DMS79 treated with DMSO at 0.1 percent for 48 hours (cell line): ENCODE data around the gene PRELID3B.
"Not testable (repeated sequence)": the region's sequence is repeated elsewhere in the genome, so short reads cannot be mapped to it uniquely, and the experiment has no call there.

Experiments used
- DNase-seq: peaks from one replicate; lab custom pipeline; 2025; lab: John Stamatoyannopoulos, UW

The PRELID3B gene

DNA sequence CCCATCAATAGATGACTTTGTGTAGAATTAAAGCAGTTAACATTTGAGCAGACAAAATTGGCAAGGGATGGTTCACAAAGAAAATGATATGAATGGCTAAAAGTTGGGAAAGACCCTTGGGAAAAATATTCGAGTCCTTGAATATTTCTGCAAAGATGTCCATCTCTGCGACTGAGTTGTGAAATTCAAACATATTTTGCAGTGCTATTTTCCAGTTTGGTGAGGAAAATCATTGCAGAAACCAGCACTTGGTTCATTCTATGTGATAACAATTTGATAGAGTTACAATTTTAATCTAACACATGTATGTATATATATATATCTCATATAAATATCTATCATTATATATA, 6.1 kb upstream of the PRELID3B start:
- no peak for DNase-seq

- DNase-seq = no peak
Measured at GRCh38 chr20:59047938-59048680, 5.5 kb upstream of the PRELID3B start.

DNA sequence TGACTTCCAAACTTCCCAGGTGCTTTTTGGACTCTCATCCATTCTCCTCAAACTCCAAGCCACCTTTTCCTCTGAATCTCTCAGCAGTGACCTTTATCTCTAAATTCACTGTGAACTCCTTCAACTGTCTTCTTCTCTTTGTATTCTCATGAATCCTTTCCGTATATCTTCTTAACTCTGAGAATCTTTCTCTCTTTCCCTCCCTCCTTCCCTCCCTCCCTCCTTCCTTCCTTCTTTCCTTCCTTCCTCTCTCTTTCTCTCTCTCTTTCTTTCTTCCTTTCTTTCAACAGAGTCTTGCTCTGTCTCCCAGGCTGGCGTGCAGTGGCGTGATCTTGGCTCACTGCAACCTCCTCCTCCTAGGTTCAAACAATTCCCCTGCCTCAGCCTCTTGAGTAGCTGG, 4.3 kb upstream of the PRELID3B start:
- no peak for DNase-seq

DNA sequence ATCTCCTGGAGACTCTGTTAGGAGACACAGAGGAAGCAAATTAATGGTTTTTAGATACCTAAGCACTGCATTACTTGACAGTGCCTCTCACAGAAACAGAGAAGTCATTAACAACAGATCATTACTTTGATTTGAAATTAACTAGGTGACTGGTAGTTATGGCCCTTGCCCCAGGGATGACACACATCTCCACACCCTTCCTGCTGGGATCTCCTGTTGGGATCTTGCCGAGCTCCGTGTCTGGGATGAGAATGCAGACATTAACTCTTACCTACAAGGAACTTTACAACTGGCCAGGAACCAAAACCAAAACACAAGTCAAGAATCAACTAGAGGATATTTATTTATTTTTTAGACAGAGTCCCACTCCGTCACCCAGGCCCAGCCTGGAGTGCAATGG, 2.2 kb upstream of the PRELID3B start:
- no peak for DNase-seq

- peak; percentile 77 for DNase-seq
Measured at GRCh38 chr20:59044295-59044694, 1.7 kb upstream of the PRELID3B start.

GRCh38 chr20:59043698-59044097, 1.1 kb upstream of the PRELID3B start:
- peak; percentile 68 for DNase-seq

DNA sequence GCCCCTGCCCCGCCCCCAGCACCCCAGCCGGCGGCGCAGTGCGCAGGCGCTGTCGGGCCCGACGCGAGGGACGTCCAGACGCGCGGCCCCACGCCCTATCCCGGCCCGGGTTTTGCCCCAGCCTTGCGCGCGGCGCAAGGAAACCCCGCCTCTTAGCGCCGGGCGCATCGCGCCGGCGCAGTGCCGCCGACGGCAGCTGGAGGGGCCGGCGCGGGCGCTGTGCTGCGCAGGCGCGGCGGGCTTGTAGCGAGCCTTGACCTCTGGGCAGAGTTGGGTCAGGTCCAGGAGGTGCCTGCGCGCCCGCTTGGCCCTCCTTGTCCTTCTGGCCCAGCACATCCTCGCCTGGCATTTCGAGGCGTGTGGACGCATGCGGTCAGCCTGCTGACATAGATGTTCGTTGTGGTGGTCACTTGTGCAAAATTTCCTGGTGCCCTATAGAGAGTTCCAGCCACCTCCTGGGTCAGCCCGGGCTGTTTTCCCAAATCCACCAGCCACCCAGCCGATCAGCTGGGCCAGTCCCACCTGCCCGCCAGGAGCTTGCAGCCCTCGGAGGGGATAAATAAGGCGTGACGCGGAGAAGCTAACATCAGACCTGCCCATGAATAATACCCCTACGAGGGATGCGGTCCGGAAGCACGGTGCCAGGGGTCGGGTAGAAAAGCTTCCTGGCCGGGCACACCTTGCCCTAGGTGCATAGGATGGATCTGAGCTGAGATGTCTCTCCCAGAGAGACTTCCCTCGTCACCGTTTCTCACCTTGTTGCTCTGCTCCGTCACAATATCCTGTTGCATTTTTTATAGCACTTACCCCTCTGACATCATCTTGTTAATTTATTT, 428 bp upstream of the PRELID3B start:
- DNase-seq = peak; percentile 52

GRCh38 chr20:59041487-59041886, 1.1 kb downstream of the PRELID3B start:
- DNase-seq = not testable (repeated sequence)

DNA sequence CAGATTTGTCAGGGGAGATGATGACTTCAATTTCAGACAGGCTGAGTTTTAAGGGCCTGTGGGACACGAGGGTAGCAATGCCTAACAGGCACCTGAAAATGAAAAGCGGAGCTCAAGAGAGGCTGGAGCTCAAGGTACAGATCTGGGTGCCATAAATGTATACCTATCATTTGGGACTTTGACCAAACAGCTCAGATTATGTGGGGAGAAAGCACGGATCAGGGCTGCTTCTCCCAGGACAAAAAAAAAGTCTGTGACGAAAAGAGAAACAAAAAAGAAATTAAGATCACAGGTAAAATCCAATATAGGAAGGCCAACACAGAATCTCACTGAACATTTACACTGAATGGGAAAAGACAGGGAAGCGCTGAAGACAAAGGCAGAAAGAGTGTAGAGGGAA, 1.9 kb downstream of the PRELID3B start:
- no peak for DNase-seq

DNA sequence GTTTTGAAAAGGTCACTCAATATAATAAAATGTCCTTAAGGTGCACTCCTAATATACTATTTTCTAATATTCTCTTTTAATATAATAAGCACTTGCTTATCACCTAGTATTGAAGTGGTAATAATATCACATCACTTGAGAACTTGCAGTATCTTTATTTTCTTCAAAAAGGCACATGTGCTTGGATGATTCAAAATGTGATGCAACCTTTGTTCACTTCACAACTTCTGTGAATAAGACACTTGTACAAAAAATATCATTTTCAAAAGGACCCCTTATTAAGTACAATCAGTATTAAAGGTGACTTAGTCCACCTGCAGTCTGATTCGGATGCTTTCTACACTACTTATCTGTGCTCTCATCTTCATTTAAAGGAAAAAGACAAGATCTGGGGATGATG, 3.4 kb downstream of the PRELID3B start:
- DNase-seq = no peak

DNA sequence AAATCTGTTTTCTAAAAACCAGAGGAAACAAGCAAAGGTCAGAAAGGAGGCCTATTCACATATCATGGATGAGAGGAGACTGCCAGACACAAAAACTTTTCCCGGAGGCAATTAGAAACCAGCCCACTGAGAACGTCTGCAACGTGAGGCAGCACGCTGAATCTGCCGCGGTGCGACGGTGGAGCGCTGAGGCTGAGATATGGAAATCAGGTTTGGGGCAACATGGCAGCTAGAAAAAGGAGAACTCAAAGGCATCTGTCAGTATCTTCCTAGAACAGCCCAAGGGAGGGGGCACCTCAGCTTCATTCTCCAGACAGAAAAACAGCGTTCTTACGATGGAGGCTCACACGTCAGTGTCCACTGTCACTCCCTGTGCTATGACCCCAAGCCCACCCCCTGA, 5.2 kb downstream of the PRELID3B start:
- no peak for DNase-seq

DNA sequence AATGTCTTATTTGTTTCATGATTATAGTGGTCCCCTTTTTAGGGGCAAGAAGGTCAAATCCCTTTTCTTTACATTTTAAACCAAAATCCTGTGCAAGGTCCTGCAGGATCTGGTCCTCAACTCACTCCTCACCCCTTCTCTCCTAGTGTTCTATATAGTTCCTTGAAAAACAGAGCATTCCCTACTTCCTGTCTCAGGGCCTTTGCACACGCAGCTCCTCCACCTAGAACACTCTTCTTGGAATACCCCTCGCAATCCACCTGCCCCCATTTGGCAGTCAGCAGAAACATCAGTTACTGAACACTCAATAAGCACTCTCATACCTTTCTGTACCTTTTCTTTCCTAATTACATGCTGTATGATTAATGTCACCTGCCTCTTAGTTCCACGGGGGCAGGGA, 7.2 kb downstream of the PRELID3B start:
- DNase-seq = no peak

DNA sequence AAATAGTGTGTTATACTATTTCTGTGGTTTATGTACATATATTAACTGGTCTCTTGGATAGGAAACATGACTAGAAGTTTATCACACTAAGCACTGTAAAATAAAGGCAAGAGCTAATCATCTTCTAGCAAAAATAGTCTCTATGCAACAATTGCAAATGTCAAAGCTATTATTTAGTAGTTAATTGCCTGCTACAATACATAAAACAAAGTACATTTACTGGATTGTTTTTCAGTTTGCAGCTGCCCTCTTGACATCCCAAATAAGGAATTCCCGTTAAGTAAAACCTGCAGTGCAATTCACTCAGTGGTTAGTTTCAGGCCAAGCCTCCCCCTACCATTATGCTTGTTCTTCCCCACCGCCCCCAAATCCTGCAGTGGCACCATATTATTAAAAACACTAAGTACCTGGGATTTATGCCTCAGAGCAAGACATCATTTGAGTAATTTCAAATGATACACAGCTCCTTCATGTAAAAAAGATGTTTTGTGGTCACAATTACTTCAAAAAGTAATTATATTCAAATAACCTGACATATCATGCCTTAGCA, 8.9 kb downstream of the PRELID3B start:
- DNase-seq = no peak

DNA sequence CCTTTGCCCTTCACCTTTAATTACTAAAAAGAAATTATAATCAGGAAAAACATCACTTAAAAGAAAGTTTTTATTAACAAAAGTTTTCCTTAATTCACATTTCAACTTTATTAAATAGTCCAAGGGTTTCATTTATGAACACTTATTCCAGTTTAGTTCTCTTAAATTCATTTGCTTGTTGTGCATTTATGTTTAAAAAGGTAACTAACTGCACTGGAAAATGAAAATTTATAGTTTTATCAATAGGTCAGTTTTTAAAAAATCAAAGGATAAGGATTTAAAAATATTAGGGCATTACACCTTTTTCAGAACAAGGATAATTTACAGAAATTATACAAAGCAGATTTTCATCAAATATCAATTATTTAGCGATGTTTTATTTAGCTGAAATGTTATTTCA, 9.5 kb downstream of the PRELID3B start:
- DNase-seq = no peak

DNA sequence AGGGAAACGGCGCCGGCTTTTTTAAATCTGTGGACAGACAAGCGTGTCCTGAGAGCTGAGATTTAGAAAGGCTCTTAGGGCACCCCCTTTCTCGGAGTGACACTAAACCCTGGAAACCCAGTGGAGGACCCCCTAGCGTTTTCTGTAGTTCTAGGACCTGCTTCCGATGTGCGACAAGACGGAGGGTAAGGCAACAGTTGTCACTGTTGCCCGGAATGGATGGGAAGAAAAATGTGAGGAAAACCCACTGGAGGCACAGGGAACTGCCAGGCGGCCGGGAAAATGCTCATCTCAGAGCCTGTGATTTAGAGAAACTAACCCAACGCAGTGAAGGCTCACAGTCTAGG, 9.9 kb downstream of the PRELID3B start:
- DNase-seq = no peak

DNA sequence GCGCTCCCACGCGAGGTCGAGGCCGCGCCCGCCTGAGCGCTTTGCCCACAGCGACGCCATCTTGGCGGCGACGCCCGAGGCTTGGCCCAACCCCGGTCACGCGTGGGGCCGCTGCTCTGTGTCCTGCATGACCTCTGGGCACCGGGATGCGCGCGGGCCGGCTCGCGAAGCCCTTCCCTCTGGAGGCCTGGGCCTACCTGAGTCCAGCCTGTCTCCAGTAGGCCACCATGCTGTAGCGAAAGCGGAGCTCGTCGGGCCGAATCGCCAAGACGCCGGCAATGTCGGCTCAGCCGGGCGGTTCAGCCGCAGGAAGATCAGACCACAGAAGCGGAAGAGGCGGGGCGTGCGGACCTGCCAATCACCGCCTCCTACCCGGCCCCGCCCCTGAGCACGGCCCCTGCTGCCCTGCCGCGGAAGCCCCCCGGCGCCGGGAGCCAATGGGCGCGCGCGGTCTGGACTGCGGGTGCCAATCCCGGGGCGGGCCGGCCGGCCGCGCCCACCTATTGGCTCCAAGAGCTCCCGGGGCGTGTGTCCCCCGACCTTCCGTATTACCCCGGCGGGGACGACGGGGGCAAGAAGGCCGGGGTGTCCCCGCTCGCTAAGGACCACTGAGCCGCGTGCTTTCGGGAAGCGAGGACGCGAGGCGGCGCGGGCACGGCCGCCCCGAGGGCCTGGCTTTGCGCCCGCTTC, 10.4 kb downstream of the PRELID3B start, which contains the start of gene ATP5F1E:
Gene ATP5F1E, minus strand, starts transcription at position 313 of the 690 bp plus-strand sequence. Its CDS starts 84 bp downstream, at position 229.
- peak; percentile 67 for DNase-seq

- no peak for DNase-seq
Measured at GRCh38 chr20:59031564-59032022, 11.0 kb downstream of the PRELID3B start.

- no peak for DNase-seq
Measured at GRCh38 chr20:59030911-59031563, 11.5 kb downstream of the PRELID3B start.

DNA sequence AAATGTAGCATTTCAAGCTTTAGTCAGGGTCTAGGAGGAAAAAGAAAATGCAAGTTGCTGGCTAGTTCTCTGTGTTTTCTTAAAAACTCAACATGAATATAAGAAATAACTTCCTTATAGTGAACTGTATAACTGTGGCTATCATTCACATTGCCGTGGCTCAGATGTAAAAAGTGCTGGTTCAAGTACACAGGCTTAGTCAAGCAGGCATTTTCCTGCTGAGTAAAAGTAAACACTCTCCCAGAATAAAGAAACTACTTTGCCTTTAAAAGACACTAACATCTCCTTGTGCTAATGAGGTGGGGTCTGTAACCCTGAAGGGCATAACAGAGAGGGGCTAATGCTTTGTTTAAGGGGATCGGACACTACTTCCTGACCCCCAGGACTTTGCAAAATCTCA, 13.8 kb downstream of the PRELID3B start:
- DNase-seq = no peak

- no peak for DNase-seq
Measured at GRCh38 chr20:59027741-59028320, 14.8 kb downstream of the PRELID3B start.

- DNase-seq = no peak
Measured at GRCh38 chr20:59026904-59027740, 15.5 kb downstream of the PRELID3B start.
